Activated CD4-positive, alpha-beta T cell treated with anti-CD3 and anti-CD28 coated beads, Interleukin-2, amount 50 U/mL, for 16 hours (primary cell): ENCODE measurements around the gene RBM10.

ENCODE experiments used
- DNase-seq: peaks from one replicate; pipeline ENCODE4 v3.0.0-alpha.2; 2020

The RBM10 gene

GRCh38 chrX:47200385-47201150 is 55.5 kb downstream of the RBM10 start:
- no peak for DNase-seq

DNA sequence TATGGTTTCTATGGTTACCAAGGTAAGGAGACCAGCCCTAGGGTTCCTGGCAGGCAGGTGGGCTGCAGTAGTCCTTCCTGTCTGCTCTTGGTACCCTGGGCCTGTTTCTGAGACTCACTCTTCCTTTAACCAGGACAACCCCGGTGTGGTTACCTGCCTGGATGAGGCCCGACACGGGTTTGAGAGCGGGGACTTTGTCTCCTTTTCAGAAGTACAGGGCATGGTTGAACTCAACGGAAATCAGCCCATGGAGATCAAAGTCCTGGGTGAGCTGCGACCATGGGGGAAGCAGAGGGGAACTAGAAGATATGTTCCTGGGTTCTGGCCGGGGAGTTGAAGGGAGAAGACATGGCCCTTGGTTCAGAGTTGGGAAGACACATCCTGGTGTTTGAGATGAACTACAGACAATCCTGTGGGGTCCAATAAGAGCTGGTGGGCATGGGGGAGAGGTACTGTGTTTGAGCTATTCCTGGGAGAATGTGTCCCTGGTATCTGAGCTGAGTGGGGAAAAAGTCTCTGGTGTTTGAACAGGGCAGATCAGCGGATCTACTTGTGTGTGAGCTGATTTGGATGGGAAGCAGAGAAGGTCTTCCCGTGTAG is 56.4 kb downstream of the RBM10 start:
- DNase-seq, result no peak

DNA sequence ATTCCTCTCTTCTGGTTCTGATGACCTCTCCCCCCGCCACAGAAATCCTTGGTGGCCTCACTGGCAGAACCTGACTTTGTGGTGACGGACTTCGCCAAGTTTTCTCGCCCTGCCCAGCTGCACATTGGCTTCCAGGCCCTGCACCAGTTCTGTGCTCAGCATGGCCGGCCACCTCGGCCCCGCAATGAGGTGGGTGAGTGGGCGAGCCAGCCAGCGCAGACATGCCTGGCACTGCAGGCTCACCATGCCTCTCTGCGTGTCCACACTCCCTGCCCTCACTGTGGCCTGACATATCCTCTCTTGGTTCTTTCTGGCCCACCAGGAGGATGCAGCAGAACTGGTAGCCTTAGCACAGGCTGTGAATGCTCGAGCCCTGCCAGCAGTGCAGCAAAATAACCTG is 57.3 kb downstream of the RBM10 start:
- no peak for DNase-seq

GRCh38 chrX:47202877-47203276 is 57.9 kb downstream of the RBM10 start:
- no peak for DNase-seq

GRCh38 chrX:47204970-47205369 is 59.9 kb downstream of the RBM10 start:
- no peak for DNase-seq

DNA sequence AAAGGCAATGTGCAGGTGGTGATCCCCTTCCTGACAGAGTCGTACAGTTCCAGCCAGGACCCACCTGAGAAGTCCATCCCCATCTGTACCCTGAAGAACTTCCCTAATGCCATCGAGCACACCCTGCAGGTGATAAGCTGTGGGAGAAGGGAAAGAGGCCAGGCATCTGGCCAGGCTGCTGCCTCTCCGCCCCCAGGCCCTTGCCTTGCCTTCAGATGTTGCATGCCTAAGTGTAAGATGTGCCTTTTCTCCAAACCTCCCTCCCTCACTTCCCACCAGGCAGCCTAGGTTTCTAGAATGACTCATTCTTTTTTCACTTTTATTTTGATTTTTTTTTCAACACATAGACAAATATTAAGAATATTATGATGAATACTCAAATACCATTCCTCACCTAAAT is 61.3 kb downstream of the RBM10 start:
- DNase-seq, result no peak

DNA sequence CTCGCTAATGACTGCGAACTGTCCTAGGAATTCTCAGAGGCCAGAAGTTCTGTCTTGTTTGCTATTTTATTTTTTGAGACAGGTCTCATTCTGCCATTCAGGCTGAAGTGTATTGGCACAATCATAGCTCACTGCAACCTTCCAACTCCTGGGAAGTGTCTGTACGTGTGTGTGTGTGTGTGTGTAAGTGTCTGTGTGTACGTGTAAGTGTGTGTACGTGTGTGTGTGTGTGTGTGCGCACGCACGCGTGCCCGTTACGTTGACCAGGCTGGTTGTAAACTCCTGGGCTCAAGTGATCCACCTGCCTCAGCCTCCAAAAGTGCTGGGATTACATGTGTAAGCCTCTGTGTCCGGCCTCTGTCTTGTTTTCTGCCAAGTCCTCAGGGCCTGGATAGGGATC is 63.1 kb downstream of the RBM10 start:
- DNase-seq, result no peak

GRCh38 chrX:47209508-47210238 is 64.7 kb downstream of the RBM10 start:
- no peak for DNase-seq

DNA sequence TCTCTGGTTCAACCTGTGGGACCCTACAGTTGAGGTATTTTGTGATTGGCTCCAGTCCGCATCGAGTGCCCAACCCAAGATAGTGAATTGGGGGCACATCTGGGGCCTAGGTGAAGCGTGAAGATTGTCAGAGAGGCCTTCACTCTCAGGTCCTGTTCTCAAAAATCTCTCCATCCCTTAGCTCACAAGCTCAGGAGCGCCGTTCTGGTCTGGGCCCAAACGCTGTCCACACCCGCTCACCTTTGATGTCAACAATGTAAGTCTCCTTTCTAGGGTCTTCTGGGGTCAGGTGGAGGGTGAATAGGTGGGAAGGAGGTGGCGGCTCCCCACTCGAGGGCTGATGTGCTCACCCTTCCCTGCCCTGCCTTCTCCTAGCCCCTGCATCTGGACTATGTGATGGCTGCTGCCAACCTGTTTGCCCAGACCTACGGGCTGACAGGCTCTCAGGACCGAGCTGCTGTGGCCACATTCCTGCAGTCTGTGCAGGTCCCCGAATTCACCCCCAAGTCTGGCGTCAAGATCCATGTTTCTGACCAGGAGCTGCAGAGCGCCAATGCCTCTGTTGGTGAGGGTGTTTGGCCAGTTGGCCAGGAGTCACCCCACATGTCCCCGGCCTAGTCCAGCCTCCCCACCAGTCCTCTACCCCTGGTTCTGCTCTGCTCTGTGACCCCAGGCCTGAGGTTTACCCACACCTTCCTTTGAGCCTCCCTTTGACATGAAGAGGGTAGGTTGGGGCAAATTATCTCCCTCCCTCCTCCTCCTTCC is 65.8 kb downstream of the RBM10 start:
- no peak for DNase-seq

DNA sequence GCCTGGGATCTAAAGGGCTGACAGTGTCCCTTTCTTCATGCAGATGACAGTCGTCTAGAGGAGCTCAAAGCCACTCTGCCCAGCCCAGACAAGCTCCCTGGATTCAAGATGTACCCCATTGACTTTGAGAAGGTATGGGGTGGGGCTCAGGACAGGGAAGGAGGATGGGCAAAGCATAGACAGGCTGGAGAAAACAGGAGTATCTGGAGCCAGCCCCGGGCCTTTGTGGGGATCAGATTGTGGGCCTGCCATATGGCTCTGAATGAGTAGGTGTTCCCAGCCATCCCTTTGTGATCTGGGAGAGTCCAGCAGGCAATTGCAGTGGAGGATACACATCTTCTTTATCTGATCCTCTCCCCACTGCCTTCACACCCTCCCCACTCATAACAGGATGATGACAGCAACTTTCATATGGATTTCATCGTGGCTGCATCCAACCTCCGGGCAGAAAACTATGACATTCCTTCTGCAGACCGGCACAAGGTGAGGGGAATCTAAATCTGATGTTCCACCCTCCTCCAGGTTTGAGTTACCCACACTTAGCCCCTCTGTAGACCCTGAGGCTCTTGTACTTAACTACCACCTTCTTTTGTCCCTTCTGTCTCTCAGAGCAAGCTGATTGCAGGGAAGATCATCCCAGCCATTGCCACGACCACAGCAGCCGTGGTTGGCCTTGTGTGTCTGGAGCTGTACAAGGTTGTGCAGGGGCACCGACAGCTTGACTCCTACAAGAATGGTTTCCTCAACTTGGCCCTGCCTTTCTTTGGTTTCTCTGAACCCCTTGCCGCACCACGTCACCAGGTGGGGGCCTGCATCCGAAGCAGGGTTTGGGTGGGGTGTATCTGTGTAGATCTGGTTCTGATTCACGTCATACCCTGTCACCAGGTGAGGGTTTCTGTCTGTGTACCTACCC is 67.6 kb downstream of the RBM10 start:
- no peak for DNase-seq

DNA sequence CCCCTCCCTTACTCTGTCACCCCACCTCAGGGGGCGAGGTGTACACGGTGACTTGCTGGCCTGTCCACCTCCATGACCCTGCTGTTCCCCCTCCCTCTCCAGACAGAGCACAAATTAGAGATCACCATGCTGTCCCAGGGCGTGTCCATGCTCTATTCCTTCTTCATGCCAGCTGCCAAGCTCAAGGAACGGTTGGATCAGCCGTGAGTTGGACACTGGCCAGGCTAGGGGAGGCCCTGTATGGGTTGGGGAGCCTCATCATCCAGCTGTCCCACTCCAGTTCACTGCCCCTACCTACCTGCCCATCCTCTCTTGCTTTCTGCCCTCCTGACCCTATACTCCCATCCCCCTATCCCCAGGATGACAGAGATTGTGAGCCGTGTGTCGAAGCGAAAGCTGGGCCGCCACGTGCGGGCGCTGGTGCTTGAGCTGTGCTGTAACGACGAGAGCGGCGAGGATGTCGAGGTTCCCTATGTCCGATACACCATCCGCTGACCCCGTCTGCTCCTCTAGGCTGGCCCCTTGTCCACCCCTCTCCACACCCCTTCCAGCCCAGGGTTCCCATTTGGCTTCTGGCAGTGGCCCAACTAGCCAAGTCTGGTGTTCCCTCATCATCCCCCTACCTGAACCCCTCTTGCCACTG is 69.5 kb downstream of the RBM10 start:
- no peak for DNase-seq

DNA sequence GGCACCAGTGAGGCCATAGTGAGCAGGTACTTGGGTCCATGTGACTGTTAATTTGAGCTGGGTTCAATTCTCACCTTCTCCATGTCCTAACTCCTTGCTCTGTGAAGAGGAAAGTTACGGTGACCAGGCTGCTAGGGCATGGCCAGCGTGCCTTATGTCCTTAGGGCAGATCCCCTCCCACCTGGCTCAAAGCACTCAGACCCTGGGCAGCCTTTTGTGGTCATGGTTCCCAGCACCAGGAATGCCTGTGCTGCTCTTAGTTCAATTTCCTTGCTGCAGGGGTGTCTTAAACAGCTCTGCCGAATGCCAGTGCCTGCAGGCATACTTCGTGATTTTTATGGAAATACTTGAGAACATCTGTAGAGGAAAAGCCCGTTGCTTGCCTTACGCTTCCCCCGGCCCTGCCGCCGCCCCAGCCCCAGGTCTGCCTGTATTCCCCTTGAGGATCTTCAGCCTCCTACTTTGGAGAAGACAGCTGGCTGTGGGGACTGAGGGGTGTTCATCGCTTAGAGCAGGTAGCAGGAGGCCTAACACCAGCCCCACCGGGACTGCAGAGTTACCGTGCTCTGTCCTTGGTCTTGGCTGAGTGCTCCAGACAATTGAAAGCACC is 70.4 kb downstream of the RBM10 start:
- DNase-seq, result no peak

DNA sequence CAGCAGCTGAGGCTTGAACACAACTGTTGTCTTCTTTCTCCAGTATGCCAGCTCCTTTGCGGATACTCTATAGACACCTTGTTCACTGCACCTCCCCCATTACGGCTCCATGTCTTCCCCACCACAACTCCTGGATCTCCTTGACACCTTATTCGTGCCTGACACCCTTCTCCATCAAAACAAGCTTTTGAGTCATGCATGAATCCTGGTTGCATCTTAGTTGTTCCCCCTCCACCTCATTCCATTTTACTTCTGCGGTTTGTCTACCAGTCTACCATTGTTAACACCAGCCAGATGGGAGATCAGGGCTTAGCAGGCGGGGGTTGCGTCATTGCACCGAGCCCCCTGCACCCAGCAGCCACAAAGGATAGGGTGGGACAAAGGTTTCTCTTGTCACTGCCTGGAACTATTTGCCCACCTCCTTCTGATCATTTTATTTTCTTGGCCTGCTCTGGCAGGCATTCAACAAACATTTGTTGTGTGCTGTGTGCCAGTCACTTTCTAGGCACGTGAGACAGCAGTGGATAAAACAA is 71.4 kb downstream of the RBM10 start:
- DNase-seq, result no peak

GRCh38 chrX:47217121-47217851 is 72.3 kb downstream of the RBM10 start:
- DNase-seq, result peak; percentile 21

DNA sequence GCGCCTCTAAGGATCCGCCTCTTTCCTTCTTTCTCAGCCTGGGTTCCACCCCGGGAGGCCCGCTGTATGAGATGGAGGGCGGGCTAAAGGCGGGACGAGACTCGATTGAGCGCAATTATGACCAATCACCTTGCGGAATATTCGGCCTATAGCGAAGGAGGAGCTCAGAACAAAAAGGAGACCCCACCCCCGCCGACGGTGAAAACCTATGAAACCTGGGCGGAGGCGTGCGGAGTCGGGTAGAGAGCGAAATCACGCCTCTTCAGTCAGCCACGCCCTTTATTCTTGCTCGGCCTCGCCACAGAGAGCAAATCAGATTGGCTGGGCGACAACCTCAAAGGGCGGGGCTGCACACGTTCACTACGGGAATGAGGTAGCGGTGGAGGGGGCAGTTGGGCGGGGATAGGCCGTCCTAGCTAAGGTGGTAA is 72.8 kb downstream of the RBM10 start:
- DNase-seq, result peak; percentile 99

DNA sequence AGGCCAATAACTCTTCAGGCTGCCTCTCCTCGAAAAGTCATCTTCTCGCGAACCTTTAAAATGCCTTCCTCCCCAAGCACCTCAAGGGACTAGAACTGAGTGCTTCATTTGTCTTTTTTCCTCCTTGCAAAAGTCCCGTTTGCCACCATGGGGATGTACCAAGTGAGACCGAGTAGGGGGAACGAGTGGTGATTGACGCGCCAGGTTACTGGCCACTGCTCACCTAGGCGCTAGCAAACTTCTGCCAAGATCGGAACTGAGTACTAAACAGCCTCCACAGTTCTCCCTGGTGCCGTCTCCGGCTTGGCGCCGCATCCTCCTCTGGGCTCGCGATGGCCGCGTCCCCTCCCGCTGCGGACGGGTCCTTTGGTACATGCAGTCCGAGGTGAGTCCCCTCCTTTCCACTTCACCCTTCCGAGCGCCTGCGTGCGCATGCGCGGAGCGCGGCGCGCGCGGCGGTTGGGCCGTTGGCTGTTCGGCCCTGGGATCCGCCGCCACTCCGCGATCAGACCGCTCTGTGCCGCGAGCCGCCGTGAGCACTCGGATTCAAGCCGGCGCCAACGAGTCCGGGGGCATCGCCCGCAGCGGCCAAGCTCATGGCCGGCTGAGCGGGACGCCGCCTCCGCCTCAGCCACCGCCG is 73.4 kb downstream of the RBM10 start, which contains the start of gene CDK16:
TSS of gene CDK16 (plus strand) at position 402 of the 640 bp plus-strand sequence. CDS start 4,877 bp downstream, outside the sequence.
- DNase-seq, result peak; percentile 87

- peak; percentile 53 for DNase-seq
Observed at GRCh38 chrX:47218920-47219815, 74.1 kb downstream of the RBM10 start.

GRCh38 chrX:47221756-47222155 is 76.7 kb downstream of the RBM10 start:
- DNase-seq, result no peak
